ENCODE results near the gene FAM240B.

DNA sequence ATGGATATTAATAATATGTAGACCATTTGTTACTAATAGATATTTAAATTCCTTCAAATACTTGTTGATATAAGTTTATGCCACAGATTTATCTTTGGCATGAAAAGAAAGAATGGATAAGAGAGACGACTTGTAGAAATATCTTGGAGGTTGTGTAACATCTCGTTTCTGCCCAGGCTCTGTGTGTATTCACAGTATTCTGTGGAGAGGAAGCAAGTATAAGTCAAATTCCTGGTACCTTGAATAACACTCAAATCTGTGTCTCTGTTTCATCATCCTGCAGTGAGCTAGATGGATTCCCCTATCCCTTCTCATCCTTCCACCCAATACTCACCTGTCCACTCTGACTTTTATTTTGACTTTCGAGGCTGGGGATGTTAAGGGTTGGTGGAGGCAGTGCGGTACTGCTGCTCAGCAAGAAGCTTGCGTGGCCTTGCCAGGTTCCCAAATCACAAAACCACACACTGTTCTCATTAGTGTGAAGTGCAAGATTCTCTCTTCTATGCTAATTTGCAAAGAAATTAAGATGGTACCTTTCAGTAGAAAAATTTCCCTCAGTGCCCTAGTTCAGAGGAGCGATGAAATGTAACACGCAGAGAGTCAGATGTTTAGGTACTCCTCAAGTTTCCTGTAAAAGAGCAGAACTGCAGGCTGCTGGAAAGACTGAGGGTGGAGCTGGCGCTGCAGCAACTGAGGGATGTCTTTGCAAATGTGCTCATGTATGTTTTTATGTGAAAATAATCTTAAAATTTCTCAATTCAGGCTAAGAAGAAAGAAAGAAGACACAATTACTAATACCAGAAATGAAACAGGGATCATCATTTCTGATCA is 57.0 kb downstream of the FAM240B start:
- TF ChIP-seq, protein P1, sequence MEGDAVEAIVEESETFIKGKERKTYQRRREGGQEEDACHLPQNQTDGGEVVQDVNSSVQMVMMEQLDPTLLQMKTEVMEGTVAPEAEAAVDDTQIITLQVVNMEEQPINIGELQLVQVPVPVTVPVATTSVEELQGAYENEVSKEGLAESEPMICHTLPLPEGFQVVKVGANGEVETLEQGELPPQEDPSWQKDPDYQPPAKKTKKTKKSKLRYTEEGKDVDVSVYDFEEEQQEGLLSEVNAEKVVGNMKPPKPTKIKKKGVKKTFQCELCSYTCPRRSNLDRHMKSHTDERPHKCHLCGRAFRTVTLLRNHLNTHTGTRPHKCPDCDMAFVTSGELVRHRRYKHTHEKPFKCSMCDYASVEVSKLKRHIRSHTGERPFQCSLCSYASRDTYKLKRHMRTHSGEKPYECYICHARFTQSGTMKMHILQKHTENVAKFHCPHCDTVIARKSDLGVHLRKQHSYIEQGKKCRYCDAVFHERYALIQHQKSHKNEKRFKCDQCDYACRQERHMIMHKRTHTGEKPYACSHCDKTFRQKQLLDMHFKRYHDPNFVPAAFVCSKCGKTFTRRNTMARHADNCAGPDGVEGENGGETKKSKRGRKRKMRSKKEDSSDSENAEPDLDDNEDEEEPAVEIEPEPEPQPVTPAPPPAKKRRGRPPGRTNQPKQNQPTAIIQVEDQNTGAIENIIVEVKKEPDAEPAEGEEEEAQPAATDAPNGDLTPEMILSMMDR (IDR thresholded peaks at IDR 0.05; ENCODE audit: low read length): no peak
- no peak for TF ChIP-seq EZH2 (IDR thresholded peaks at IDR 0.05; ENCODE audit: borderline replicate concordance, low read length)

Data from OCI-LY1 (cell line).